Gastroesophageal sphincter (tissue), 4 donors: ENCODE measurements around the gene NPPB. TPM values are rescaled to one million over a fixed set of nuclear protein-coding genes. Genes with fewer than 3 reads are reported as not detected.

Experiments used
- ATAC-seq: fragments of 150-250 bp; one replicate; pipeline ENCODE4 v1.9.1; 2016; ENCODE audit warnings: mild to moderate bottlenecking, moderate library complexity
- H3K27ac ChIP-seq, 4 donors: fragments of 200-600 bp; sonication (generic) in 3 of 4; 1 replicate in 3 of 4; 2 replicates in 1 of 4; pipeline ENCODE4 v1.5.1; 2016 to 2019
- H3K27me3 ChIP-seq: fragments of 200-600 bp; sonication (generic); one replicate; pipeline ENCODE4 v1.5.1; 2019
- H3K36me3 ChIP-seq, 2 donors: fragments of 200-600 bp; sonication (generic); one replicate each; pipeline ENCODE4 v1.5.1; 2019; ENCODE audit warnings: control low read depth in 1 of 2
- H3K4me1 ChIP-seq, 3 donors: fragments of 200-600 bp; sonication (generic); 1 replicate in 2 of 3; 2 replicates in 1 of 3; pipeline ENCODE4 v1.5.1; 2016 to 2019; ENCODE audit warnings: control low read depth in 2 of 3
- H3K4me3 ChIP-seq, 2 donors: fragments of 200-600 bp; sonication (generic); one replicate each; pipeline ENCODE4 v1.5.1; 2019; ENCODE audit warnings: mild to moderate bottlenecking in 1 of 2, moderate library complexity in 1 of 2
- H3K9me3 ChIP-seq, 3 donors: fragments of 200-600 bp; sonication (generic); one replicate each; pipeline ENCODE4 v1.5.1; 2017 to 2019; ENCODE audit warnings: control low read depth in 2 of 3
- EP300 ChIP-seq: sonication (generic); formaldehyde crosslinking; IDR thresholded peaks from one replicate; pipeline ENCODE4 v1.6.1; 2017; ENCODE audit warnings: antibody characterized with exemption, mild to moderate bottlenecking
- POLR2A ChIP-seq, 2 donors: fragments of 450-650 bp; IDR thresholded peaks; one replicate each; pipeline ENCODE4 v1.6.1; 2017; ENCODE audit warnings: antibody characterized with exemption in 2 of 2, mild to moderate bottlenecking in 2 of 2, moderate library complexity in 1 of 2
- POLR2AphosphoS5 ChIP-seq: sonication (generic); formaldehyde crosslinking; IDR thresholded peaks from one replicate; pipeline ENCODE4 v1.6.1; 2017; ENCODE audit warnings: antibody characterized with exemption
- WGBS, 2 donors: methylation state at CpG; one replicate each; pipeline ENCODE4 v1.1.5; 2018; ENCODE audit warnings: low coverage in 1 of 2; 5-methylcytosine and 5-hydroxymethylcytosine counted together
- total RNA-seq, 4 donors: library from RNA; depleted of rRNA; stranded (reverse); fragments of >200 nt; gene quantifications; one replicate each; pipeline ENCODE4 v1.1.0, GENCODE V29; 2016
- TF ChIP-seq, protein P1 (sequence below), 4 experiments: fragments of 200-600 bp in 2 of 4; fragments of 450-650 bp in 2 of 4; sonication (generic) in 1 of 4; IDR thresholded peaks; one replicate each; pipeline ENCODE4 v1.5.1; 2017 to 2019; ENCODE audit warnings: antibody characterized with exemption in 4 of 4, mild to moderate bottlenecking in 2 of 4, moderate library complexity in 2 of 4

The NPPB gene
- total RNA-seq, 4 donors from 2014 or later, result not detected

DNA sequence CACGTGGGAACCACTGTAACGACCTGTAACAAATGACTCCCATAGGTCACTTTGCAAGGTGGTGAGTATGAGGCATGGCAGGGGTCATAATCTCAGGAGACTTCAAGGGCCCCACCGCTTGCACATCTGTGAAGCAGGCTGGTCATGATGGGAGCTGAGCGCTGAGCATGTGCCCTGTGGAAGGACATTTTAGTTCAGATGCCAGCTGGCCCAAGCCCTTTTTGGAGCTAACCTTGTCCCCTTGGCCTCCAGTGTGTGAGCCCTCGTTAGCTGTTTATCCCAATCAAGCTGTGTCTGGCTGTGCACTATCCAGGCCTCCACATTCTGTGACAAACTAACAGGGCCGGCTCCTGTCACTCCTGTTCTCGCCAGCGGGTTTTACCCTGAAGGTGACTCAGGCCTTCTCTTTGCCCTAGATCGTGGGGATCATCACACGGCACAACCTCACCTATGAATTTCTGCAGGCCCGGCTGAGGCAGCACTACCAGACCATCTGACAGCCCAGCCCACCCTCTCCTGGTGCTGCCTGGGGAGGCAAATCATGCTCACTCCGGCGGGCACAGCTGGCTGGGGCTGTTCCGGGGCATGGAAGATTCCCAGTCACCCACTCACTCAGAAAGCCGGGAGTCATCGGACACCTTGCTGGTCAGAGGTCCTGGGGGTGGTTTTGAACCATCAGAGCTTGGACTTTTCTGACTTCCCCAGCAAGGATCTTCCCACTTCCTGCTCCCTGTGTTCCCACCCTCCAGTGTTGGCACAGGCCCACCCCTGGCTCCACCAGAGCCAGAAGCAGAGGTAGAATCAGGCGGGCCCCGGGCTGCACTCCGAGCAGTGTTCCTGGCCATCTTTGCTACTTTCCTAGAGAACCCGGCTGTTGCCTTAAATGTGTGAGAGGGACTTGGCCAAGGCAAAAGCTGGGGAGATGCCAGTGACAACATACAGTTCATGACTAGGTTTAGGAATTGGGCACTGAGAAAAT is 18.7 kb downstream of the NPPB start:
- Histone ChIP-seq H3K4me1 (peaks cover 0 to 6% (median 0%) of the 10 kb centered on the region in 3 donors), H3K9me3 (no peaks in the 10 kb centered on the region), H3K36me3 (peaks cover 0 to 100% of the 10 kb centered on the region in 2 donors), H3K27me3 (no peaks in the 10 kb centered on the region), H3K27ac (no peak overlapping the region), H3K4me3 (no peak overlapping the region)
- TF ChIP-seq POLR2A (IDR thresholded peaks at IDR 0.05) (no peak), EP300 (no peak), POLR2AphosphoS5 (no peak)
- TF ChIP-seq, protein P1, sequence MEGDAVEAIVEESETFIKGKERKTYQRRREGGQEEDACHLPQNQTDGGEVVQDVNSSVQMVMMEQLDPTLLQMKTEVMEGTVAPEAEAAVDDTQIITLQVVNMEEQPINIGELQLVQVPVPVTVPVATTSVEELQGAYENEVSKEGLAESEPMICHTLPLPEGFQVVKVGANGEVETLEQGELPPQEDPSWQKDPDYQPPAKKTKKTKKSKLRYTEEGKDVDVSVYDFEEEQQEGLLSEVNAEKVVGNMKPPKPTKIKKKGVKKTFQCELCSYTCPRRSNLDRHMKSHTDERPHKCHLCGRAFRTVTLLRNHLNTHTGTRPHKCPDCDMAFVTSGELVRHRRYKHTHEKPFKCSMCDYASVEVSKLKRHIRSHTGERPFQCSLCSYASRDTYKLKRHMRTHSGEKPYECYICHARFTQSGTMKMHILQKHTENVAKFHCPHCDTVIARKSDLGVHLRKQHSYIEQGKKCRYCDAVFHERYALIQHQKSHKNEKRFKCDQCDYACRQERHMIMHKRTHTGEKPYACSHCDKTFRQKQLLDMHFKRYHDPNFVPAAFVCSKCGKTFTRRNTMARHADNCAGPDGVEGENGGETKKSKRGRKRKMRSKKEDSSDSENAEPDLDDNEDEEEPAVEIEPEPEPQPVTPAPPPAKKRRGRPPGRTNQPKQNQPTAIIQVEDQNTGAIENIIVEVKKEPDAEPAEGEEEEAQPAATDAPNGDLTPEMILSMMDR (IDR thresholded peaks at IDR 0.05), result no peak
- no peak for ATAC-seq
- WGBS, 2 donors, result 77 to 82% methylated on average over 2 to 6 of the region's 20 CpGs

DNA sequence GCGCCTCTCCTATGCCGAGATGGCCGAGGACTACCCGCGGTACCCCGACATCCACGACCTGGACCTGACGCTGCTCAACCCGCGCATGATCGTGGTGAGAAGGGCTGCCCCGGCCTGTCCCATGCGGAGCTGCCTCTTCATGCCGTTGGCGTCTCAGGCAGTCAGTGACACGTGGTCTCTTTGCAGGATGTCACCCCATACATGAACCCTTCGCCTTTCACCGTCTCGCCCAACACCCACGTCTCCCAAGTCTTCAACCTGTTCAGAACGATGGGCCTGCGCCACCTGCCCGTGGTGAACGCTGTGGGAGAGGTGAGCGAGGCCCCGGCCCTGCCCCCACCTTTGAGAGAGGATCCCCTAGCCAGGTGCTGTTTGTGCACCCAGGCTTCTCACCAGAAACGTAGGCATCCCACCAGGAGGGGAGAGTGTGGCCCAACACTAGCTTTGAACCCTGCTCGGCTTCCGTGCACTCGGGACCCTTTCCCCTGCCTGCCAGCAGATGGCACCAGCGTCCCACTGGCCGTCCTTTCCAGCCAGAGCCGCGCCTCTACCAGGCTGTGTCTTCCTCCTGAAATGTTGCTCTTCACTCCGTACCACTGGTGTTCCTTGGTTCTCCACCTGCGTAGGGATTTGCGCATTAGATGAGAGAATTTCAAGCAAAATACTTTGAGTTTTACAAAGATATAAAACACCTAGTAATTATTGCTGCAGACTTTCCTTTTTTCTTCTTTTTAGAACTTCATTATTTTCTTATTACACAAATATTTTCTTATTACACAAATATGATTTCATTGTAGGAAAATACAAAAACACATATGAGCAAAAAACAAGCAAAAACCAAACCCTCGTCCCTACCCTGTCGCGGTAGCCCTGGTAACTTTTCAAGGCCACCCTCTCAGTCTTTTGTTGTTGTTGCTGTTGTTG is 20.1 kb downstream of the NPPB start:
- H3K27me3 ChIP-seq, result no peaks in the 10 kb centered on the region
- peak; percentile 78 for ATAC-seq
- no peak overlapping the region for H3K4me3 ChIP-seq
- H3K27ac ChIP-seq, result no peak overlapping the region
- WGBS, 2 donors, result 31 to 50% methylated on average over 6 to 14 of the region's 40 CpGs
- no peaks in the 10 kb centered on the region for H3K9me3 ChIP-seq
- TF ChIP-seq EP300, result no peak
- TF ChIP-seq, protein P1 (IDR thresholded peaks at IDR 0.05), result peak in 3 of 4 experiments; percentile 88 to 99 (median 92)
- H3K4me1 ChIP-seq, result peaks cover 0 to 6% (median 0%) of the 10 kb centered on the region in 3 donors
- H3K36me3 ChIP-seq, result peaks cover 0 to 100% of the 10 kb centered on the region in 2 donors

DNA sequence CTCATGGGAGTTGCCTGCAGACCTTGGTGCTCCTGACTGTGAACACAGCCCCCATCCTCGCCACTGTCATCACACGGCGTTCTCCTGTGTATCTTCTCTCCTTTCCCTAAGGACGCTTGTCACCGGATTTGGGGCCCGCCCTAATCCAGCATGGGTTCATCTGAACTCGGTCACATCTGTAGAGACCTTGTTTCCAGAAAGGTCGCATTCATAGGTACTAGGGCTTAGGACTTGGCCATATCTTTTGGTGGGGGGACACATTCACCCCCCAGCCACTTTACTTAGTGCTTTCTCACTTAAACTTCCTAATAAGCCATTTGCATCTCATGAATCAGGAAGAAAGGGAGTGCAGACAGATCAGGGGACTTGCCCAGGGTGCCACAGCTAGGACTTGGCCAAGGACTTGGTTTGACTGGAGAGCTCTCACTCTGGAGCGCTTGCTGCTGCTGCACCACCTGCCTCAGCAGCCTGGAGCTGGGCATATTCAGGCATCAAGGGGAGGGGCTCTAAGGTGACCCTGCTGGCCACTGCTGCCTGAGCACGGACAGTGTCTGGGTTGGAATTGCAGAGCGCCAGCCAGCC is 20.9 kb downstream of the NPPB start:
- H3K4me1 ChIP-seq, result peaks cover 0 to 6% (median 0%) of the 10 kb centered on the region in 3 donors
- no peak for ATAC-seq
- WGBS, 2 donors, result 67 to 82% methylated on average over 6 to 8 of the region's 11 CpGs
- no peak overlapping the region for H3K27ac ChIP-seq
- H3K9me3 ChIP-seq, result no peaks in the 10 kb centered on the region
- H3K27me3 ChIP-seq, result no peaks in the 10 kb centered on the region
- H3K4me3 ChIP-seq, result no peak overlapping the region
- H3K36me3 ChIP-seq, result peaks cover 0 to 100% of the 10 kb centered on the region in 2 donors
- TF ChIP-seq POLR2AphosphoS5 (no peak), EP300 (no peak), POLR2A (IDR thresholded peaks at IDR 0.05) (no peak)
- TF ChIP-seq, protein P1 (IDR thresholded peaks at IDR 0.05), result no peak

DNA sequence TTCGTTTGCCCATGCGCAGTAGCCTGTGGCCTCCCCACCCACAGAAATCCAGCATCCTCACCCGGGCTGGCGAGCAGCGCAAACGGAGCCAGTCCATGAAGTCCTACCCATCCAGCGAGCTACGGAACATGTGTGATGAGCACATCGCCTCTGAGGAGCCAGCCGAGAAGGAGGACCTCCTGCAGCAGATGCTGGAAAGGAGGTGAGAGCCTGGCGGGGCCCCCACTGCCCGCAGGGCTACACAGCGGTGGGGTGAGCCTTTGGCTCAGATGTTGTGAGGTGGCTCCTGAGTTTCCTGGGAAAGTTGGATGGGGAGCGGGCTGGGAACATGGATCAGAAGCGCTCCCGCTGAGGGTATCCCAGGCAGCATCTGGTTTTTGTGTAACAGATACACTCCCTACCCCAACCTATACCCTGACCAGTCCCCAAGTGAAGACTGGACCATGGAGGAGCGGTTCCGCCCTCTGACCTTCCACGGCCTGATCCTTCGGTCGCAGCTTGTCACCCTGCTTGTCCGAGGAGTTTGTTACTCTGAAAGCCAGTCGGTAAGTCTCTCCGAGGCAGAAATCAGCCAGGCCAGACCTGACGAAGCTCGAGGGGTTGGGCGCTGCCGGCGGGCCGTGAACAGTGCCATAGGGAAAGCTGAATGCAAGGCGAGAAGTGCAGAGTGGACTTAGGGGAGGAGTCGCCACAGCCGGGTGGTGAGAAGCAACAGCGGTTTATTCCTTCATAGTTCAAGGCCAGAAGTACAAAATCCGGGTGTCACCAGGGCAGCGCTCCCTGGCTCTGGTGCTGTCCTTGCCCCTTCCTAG is 21.6 kb downstream of the NPPB start:
- TF ChIP-seq POLR2AphosphoS5 (no peak), EP300 (no peak), POLR2A (IDR thresholded peaks at IDR 0.05) (no peak)
- TF ChIP-seq, protein P1 (IDR thresholded peaks at IDR 0.05), result no peak
- Histone ChIP-seq H3K4me1 (peaks cover 0 to 6% (median 0%) of the 10 kb centered on the region in 3 donors), H3K27ac (no peak overlapping the region), H3K4me3 (no peak overlapping the region), H3K9me3 (no peaks in the 10 kb centered on the region), H3K27me3 (no peaks in the 10 kb centered on the region), H3K36me3 (peaks cover 0 to 100% of the 10 kb centered on the region in 2 donors)
- WGBS, 2 donors, result 70 to 91% methylated on average over 2 to 12 of the region's 36 CpGs
- no peak for ATAC-seq
